ENCODE measurements around the gene MACROD2.

Gene MACROD2

DNA sequence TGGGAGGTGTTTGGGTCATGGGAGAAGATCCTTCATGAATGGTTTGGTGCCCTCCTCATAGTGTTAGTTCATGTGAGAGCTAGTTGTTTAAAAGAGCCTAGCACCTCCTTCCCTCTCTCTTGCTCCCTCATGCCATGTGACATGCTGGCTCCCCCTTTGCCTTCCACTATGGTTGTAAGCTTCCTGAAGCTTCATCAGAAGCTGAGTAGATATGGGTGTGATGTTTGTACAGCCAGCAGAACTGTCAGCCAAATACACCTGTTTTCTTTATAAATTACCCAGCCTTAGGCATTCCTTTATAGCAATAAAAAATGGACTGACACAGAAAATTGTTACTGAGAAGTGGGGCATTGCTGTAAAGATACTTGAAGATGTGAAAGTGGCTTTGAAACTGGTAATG is 1073.2 kb downstream of the MACROD2 start:
- H3K9me3 ChIP-seq (ENCODE audit: control insufficient read depth in 1 of 2, low read length in 2 of 2) = peaks cover 0 to 5% of the 10 kb centered on the region in 2 donors
- H3K27ac ChIP-seq (ENCODE audit: low read length) = no peak overlapping the region
- no peaks in the 10 kb centered on the region for H3K36me3 ChIP-seq (ENCODE audit: control insufficient read depth in 1 of 2, insufficient read depth in 2 of 2, low read length in 2 of 2)
- no peaks in the 10 kb centered on the region for H3K27me3 ChIP-seq (ENCODE audit: low read depth, low read length)
- H3K4me1 ChIP-seq (ENCODE audit: control insufficient read depth in 1 of 2, insufficient read depth in 2 of 2, low read length in 2 of 2) = no peaks in the 10 kb centered on the region
- H3K4me3 ChIP-seq (ENCODE audit: low read depth in 1 of 2, low read length in 2 of 2) = no peak overlapping the region

DNA sequence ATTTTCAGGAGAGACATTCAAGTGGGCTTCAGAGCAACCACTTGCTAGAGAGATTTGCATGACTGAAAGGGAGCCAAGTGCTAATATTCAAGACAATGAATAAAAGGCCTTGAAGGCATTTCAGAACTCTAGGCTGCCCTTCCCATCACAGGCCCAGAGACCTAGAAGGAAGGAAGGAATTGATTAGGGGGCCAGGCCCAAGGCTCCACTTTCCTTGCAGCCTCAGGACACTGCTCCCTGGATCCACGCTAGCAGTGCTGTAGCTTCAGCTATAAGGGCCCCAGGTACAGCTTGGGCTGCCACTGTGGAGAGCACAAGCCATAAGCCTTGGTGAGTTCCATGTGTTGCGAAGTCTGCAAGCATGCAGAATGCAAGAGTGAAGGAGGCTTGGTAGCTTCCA is 1074.0 kb downstream of the MACROD2 start:
- Histone ChIP-seq H3K27ac (ENCODE audit: low read length) (no peak overlapping the region), H3K4me1 (ENCODE audit: control insufficient read depth in 1 of 2, insufficient read depth in 2 of 2, low read length in 2 of 2) (no peaks in the 10 kb centered on the region), H3K9me3 (ENCODE audit: control insufficient read depth in 1 of 2, low read length in 2 of 2) (peaks cover 0 to 5% of the 10 kb centered on the region in 2 donors), H3K27me3 (ENCODE audit: low read depth, low read length) (no peaks in the 10 kb centered on the region), H3K4me3 (ENCODE audit: low read depth in 1 of 2, low read length in 2 of 2) (no peak overlapping the region), H3K36me3 (ENCODE audit: control insufficient read depth in 1 of 2, insufficient read depth in 2 of 2, low read length in 2 of 2) (no peaks in the 10 kb centered on the region)

DNA sequence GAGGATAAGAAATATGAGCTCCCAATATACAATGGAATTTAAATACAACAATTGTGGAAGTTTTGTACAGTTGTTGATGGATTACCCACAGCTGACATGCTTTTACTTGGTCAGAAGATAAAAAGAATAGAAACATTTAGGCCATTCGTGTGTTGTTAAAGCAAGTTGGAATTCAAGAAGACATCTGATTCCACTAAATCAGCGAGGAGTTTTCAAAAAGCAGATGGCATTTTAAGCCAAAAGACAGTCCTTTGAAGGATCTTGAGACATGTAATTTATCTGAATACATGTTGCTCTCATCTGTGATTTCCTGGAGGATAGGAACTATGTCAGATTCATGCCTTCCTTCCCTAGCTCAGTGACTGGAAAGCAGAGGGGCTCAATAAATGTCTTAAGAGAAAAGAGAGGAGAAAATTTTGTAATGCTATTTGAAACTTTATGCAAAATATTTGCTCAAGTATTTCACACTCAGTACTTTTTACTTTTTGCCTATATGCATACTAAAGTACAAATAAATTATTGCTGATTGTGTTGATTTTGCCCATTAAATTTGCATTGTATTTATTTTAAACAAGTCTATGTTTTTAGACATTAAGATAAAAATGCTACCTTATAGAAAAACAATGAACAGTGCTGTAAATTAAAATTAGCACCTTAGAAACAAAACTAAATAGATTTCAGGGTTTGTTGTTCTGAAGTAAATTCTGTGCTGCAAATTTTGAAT is 1075.9 kb downstream of the MACROD2 start:
- Histone ChIP-seq H3K4me3 (ENCODE audit: low read depth in 1 of 2, low read length in 2 of 2) (no peak overlapping the region), H3K9me3 (ENCODE audit: control insufficient read depth in 1 of 2, low read length in 2 of 2) (peaks cover 0 to 5% of the 10 kb centered on the region in 2 donors), H3K27me3 (ENCODE audit: low read depth, low read length) (no peaks in the 10 kb centered on the region), H3K36me3 (ENCODE audit: control insufficient read depth in 1 of 2, insufficient read depth in 2 of 2, low read length in 2 of 2) (no peaks in the 10 kb centered on the region), H3K27ac (ENCODE audit: low read length) (no peak overlapping the region), H3K4me1 (ENCODE audit: control insufficient read depth in 1 of 2, insufficient read depth in 2 of 2, low read length in 2 of 2) (no peaks in the 10 kb centered on the region)

DNA sequence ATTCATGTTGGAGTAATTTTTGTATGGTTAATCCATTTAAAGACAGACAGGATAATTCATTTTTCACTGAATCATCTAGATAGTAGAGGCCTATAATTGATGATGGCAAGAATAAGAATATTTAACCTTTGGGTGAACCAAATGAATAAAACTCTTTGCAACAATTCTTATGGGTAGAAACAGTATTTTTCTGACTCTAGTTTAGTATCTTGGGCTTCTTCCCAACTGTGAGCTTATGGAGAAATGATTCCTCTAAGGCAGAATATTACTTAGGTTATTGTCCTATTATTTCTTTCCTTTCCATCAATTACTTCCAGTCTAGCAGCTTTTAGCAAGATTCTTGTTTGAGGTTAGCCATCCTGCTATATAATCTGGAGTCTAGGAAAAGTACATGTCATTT is 1077.0 kb downstream of the MACROD2 start:
- Histone ChIP-seq H3K27ac (ENCODE audit: low read length) (no peak overlapping the region), H3K27me3 (ENCODE audit: low read depth, low read length) (no peaks in the 10 kb centered on the region)

DNA sequence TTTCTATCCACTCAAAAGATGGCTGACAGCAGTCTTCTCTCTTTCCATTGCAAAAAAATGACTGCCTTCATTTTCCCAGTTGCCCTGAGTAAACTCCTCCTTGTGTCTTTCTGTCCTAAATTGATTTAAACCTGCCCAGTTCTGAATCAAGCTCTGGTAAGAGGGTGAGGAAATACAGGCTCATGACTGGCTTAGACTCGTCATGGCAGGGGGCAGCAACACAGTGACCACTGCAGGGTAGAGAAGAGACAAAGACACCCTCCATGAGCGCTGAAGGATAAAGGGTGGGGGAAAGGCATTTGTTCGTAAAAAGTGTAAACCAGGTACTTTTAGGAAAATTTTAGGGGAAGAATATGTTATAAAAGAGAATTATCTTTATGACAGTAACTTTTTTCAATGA is 1080.3 kb downstream of the MACROD2 start:
- H3K36me3 ChIP-seq (ENCODE audit: control insufficient read depth in 1 of 2, insufficient read depth in 2 of 2, low read length in 2 of 2) = no peaks in the 10 kb centered on the region
- no peaks in the 10 kb centered on the region for H3K27me3 ChIP-seq (ENCODE audit: low read depth, low read length)
- H3K4me1 ChIP-seq (ENCODE audit: control insufficient read depth in 1 of 2, insufficient read depth in 2 of 2, low read length in 2 of 2) = no peaks in the 10 kb centered on the region
- H3K27ac ChIP-seq (ENCODE audit: low read length) = no peak overlapping the region
- H3K4me3 ChIP-seq (ENCODE audit: low read depth in 1 of 2, low read length in 2 of 2) = no peak overlapping the region
- H3K9me3 ChIP-seq (ENCODE audit: control insufficient read depth in 1 of 2, low read length in 2 of 2) = no peaks in the 10 kb centered on the region

More for the DNA sequence above, 1077.0 kb downstream of the MACROD2 start:
- no peaks in the 10 kb centered on the region for H3K36me3 ChIP-seq (ENCODE audit: control insufficient read depth in 1 of 2, insufficient read depth in 2 of 2, low read length in 2 of 2)
- H3K9me3 ChIP-seq (ENCODE audit: control insufficient read depth in 1 of 2, low read length in 2 of 2) = peaks cover 0 to 5% of the 10 kb centered on the region in 2 donors
- H3K4me3 ChIP-seq (ENCODE audit: low read depth in 1 of 2, low read length in 2 of 2) = no peak overlapping the region
- no peaks in the 10 kb centered on the region for H3K4me1 ChIP-seq (ENCODE audit: control insufficient read depth in 1 of 2, insufficient read depth in 2 of 2, low read length in 2 of 2)

DNA sequence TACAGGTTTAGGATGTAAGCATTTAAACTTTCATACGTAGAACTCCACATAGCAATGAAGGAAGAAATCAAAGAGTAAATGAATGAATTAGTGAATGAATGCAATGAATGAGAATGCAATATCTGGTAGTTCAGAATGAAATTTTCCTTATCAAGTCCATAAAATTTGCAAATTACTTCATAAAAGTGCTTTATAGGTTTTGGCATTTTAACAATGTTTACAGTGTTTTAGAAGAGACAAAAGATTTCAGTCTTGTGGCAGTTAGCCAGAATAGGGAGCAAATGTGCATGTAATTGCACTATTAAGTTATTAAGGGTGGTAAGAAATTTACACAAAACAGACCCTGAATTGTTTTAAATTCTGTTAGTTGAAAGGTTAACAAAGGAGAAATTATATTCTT is 1081.5 kb downstream of the MACROD2 start:
- H3K4me1 ChIP-seq (ENCODE audit: control insufficient read depth in 1 of 2, insufficient read depth in 2 of 2, low read length in 2 of 2) = no peaks in the 10 kb centered on the region
- H3K27ac ChIP-seq (ENCODE audit: low read length) = no peak overlapping the region
- H3K9me3 ChIP-seq (ENCODE audit: control insufficient read depth in 1 of 2, low read length in 2 of 2) = no peaks in the 10 kb centered on the region
- H3K27me3 ChIP-seq (ENCODE audit: low read depth, low read length) = no peaks in the 10 kb centered on the region
- no peaks in the 10 kb centered on the region for H3K36me3 ChIP-seq (ENCODE audit: control insufficient read depth in 1 of 2, insufficient read depth in 2 of 2, low read length in 2 of 2)
- H3K4me3 ChIP-seq (ENCODE audit: low read depth in 1 of 2, low read length in 2 of 2) = no peak overlapping the region

DNA sequence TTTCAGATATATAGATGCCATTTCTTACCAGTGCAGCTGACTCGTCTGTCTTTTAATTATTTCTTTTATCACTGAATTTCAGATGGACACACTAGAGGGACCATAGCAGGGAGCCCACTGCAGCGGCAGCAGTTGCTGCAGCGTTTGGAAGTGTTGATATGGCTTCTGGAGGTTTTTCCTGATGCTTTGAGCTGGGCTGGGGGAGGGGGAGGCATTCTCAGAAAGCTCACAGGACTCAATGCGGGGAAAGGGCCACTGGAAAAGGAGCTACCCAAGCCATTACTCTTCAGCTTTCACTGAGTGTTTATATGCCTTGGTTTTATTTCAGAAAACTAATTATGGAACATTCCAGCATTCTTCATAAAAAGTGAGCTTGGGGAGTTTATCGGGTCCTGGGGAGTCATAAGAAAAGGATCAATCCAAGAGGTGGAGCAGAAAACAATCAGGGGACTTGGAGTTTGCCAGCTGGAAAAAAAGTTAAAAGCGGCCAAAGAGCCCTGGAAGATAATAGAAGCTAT is 1082.5 kb downstream of the MACROD2 start:
- no peaks in the 10 kb centered on the region for H3K27me3 ChIP-seq (ENCODE audit: low read depth, low read length)
- H3K4me3 ChIP-seq (ENCODE audit: low read depth in 1 of 2, low read length in 2 of 2) = no peak overlapping the region

DNA sequence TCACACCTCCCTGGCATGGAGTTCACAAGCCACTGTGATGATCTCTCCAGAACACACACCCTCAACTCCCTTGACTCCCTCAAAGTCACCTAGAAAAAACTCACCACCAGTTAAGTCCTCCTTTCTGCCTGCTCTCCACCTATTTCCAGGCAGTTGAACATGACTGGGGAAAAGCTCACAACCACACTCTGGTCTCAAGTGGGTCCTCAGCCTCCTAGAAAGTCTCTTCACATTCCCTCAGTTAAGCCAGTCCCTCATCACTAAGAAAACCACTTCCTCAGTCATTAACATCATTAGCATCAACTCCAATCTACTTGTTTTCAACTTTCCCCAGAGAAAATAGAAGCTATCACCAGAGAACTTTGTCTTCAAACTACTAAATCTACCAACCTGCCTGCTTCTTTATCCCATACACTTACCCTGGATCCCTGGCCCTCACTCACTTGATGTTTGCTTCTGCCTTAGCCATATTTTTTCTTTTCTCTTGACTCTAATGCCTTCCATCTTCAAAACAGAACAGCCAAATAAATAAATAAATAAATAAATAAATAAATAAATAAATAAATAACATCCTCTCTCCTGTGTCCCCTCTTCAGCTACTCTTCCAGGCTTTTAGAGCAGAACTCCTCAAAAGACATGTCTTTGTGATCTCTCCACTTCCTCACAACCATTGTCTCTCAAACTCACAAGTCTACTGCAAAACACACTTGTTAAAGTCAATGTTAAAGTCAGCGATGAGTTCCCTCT is 1084.5 kb downstream of the MACROD2 start:
- H3K27ac ChIP-seq (ENCODE audit: low read length) = no peak overlapping the region
- no peaks in the 10 kb centered on the region for H3K4me1 ChIP-seq (ENCODE audit: control insufficient read depth in 1 of 2, insufficient read depth in 2 of 2, low read length in 2 of 2)
- no peaks in the 10 kb centered on the region for H3K9me3 ChIP-seq (ENCODE audit: control insufficient read depth in 1 of 2, low read length in 2 of 2)
- no peaks in the 10 kb centered on the region for H3K36me3 ChIP-seq (ENCODE audit: control insufficient read depth in 1 of 2, insufficient read depth in 2 of 2, low read length in 2 of 2)
- H3K27me3 ChIP-seq (ENCODE audit: low read depth, low read length) = no peaks in the 10 kb centered on the region
- no peak overlapping the region for H3K4me3 ChIP-seq (ENCODE audit: low read depth in 1 of 2, low read length in 2 of 2)

More for the DNA sequence above, 1082.5 kb downstream of the MACROD2 start:
- H3K9me3 ChIP-seq (ENCODE audit: control insufficient read depth in 1 of 2, low read length in 2 of 2) = no peaks in the 10 kb centered on the region
- no peak overlapping the region for H3K27ac ChIP-seq (ENCODE audit: low read length)
- no peaks in the 10 kb centered on the region for H3K4me1 ChIP-seq (ENCODE audit: control insufficient read depth in 1 of 2, insufficient read depth in 2 of 2, low read length in 2 of 2)
- no peaks in the 10 kb centered on the region for H3K36me3 ChIP-seq (ENCODE audit: control insufficient read depth in 1 of 2, insufficient read depth in 2 of 2, low read length in 2 of 2)

DNA sequence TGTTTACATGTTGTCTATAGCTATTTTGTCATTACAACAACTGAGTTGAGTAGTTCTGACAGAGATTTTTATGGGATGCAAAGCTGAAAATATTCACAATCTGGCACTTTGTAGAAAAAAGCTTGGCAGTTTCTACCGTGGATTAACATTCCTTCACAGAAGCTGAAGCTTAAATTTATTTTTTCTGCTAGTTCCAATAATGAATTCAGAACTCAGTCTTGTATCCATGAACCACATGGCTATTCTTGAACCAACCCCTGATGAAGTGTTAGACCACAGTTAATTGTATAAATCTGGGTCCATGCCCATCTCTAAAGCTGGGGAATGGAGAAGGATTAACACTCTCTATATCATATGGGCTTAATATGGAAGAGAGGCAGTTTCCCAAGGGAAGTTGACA is 1085.9 kb downstream of the MACROD2 start:
- H3K4me3 ChIP-seq (ENCODE audit: low read depth in 1 of 2, low read length in 2 of 2) = no peak overlapping the region
- H3K27me3 ChIP-seq (ENCODE audit: low read depth, low read length) = no peaks in the 10 kb centered on the region
- H3K36me3 ChIP-seq (ENCODE audit: control insufficient read depth in 1 of 2, insufficient read depth in 2 of 2, low read length in 2 of 2) = no peaks in the 10 kb centered on the region
- H3K9me3 ChIP-seq (ENCODE audit: control insufficient read depth in 1 of 2, low read length in 2 of 2) = no peaks in the 10 kb centered on the region
- no peak overlapping the region for H3K27ac ChIP-seq (ENCODE audit: low read length)
- H3K4me1 ChIP-seq (ENCODE audit: control insufficient read depth in 1 of 2, insufficient read depth in 2 of 2, low read length in 2 of 2) = no peaks in the 10 kb centered on the region

DNA sequence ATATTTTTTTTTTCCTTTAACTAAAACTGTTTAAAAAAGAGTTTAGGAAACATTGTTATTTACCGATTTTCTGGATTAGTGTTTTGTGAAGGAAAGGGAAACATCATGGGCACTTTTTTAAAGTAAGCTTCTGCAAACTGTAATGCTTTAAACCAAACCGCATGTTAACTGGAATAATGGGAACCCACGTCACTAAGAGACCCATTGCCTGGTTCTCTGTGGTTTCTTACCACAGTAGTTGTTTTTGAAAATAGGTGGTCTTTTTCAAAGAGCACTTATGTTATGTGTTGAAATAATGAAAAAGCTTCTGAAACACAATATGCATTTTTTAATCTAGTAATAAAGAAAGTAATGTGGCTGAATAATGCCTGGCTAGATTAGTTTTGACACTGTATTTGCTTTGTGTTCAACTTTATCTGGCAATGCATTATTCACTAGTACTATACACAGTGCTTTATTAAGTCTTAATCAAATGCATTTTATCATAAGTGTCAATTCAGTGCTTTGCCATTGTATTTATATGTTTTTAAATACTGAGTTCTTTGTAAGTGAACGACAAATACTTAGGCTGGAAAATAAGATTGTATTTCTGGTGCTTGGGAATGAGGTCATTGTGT is 1096.2 kb downstream of the MACROD2 start:
- no peaks in the 10 kb centered on the region for H3K9me3 ChIP-seq (ENCODE audit: control insufficient read depth in 1 of 2, low read length in 2 of 2)

DNA sequence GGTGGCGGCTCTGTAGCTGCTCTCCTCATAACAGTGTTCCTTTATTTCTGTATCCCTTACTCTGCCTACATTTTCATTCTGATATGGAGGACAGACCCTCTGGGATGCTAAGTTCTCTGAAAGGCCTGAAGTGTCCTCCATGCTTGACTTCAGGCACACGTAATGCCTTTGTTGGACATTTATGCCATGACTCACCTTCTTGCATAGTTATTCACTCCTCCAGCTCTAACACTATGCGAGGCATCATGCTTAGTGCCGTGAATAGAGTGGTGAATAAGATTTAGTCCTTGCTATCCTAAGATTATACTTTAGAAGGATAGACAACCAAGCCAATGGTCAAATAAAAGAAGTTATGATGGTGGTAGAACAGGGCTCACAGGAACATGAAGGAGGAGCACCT is 1103.0 kb downstream of the MACROD2 start:
- Histone ChIP-seq H3K27me3 (ENCODE audit: low read depth, low read length) (no peaks in the 10 kb centered on the region), H3K9me3 (ENCODE audit: control insufficient read depth in 1 of 2, low read length in 2 of 2) (no peaks in the 10 kb centered on the region), H3K27ac (ENCODE audit: low read length) (no peak overlapping the region), H3K36me3 (ENCODE audit: control insufficient read depth in 1 of 2, insufficient read depth in 2 of 2, low read length in 2 of 2) (no peaks in the 10 kb centered on the region), H3K4me3 (ENCODE audit: low read depth in 1 of 2, low read length in 2 of 2) (no peak overlapping the region), H3K4me1 (ENCODE audit: control insufficient read depth in 1 of 2, insufficient read depth in 2 of 2, low read length in 2 of 2) (no peaks in the 10 kb centered on the region)

More for the DNA sequence above, 1096.2 kb downstream of the MACROD2 start:
- Histone ChIP-seq H3K27me3 (ENCODE audit: low read depth, low read length) (no peaks in the 10 kb centered on the region), H3K4me1 (ENCODE audit: control insufficient read depth in 1 of 2, insufficient read depth in 2 of 2, low read length in 2 of 2) (no peaks in the 10 kb centered on the region), H3K4me3 (ENCODE audit: low read depth in 1 of 2, low read length in 2 of 2) (no peak overlapping the region), H3K36me3 (ENCODE audit: control insufficient read depth in 1 of 2, insufficient read depth in 2 of 2, low read length in 2 of 2) (no peaks in the 10 kb centered on the region), H3K27ac (ENCODE audit: low read length) (no peak overlapping the region)

Measured in muscle layer of duodenum (tissue), 2 donors.